Body of pancreas (tissue), 4 donors: Measurements from ENCODE around the gene NECAB3. TPM values are rescaled to one million over a fixed set of nuclear protein-coding genes. Genes with fewer than 3 reads are reported as not detected.

ENCODE experiments used
- ATAC-seq: fragments of 150-250 bp; one replicate; pipeline ENCODE4 v1.9.1; 2016
- DNase-seq, 4 donors: peaks; one replicate each; pipeline ENCODE4 v3.0.0-alpha.2; 2019
- H3K27ac ChIP-seq, 4 donors: fragments of 200-600 bp; sonication (generic); 1 replicate in 3 of 4; 2 replicates in 1 of 4; pipeline versions ENCODE4 v1.5.1 to v1.6.1; 2016 to 2019; ENCODE audit warnings: mild to moderate bottlenecking in 1 of 4, mixed read lengths in 1 of 4, moderate library complexity in 1 of 4
- H3K27me3 ChIP-seq, 2 donors: fragments of 200-600 bp; sonication (generic); one replicate each; pipeline ENCODE4 v1.6.0; 2016; ENCODE audit warnings: mild to moderate bottlenecking in 1 of 2
- H3K36me3 ChIP-seq, 2 donors: fragments of 200-600 bp; sonication (generic); replicated peaks in 1 of 2; 2 replicates each; pipeline ENCODE4 v1.5.1; 2016; ENCODE audit warnings: low read depth in 2 of 2; ENCODE audit not compliant: insufficient read depth in 1 of 2
- H3K4me1 ChIP-seq: fragments of 200-600 bp; sonication (generic); one replicate; pipeline ENCODE4 v1.6.0; 2016
- H3K4me3 ChIP-seq, 2 donors: fragments of 200-600 bp; sonication (generic); 1 replicate in 1 of 2; 2 replicates in 1 of 2; pipeline ENCODE4 v1.5.1; 2016 to 2019
- H3K9me3 ChIP-seq, 3 donors: fragments of 200-600 bp; sonication (generic); 1 replicate in 2 of 3; 2 replicates in 1 of 3; pipeline ENCODE4 v1.5.1; 2016
- CTCF ChIP-seq, 7 experiments: fragments of 450-650 bp in 4 of 7; fragments of 200-600 bp in 3 of 7; sonication (generic) in 3 of 7; IDR thresholded peaks; one replicate each; pipeline ENCODE4 v1.5.1; 2016 to 2019; ENCODE audit warnings: antibody characterized with exemption in 7 of 7
- POLR2A ChIP-seq, 3 donors: fragments of 450-650 bp; IDR thresholded peaks; one replicate each; pipeline ENCODE4 v1.6.1; 2016; ENCODE audit warnings: antibody characterized with exemption in 3 of 3, mild to moderate bottlenecking in 2 of 3
- WGBS, 2 donors: methylation state at CpG; one replicate each; pipeline ENCODE4 v1.1.5; 2017; 5-methylcytosine and 5-hydroxymethylcytosine counted together
- intact Hi-C: fragments of 100-400 bp; cut with DNase I; formaldehyde crosslinking; loops from one replicate; pipeline ENCODE4 v1.15.1; 2023
- total RNA-seq, 2 donors: library from RNA; depleted of rRNA; stranded (reverse); fragments of >200 nt; gene quantifications; one replicate each; pipeline ENCODE4 v1.1.0, GENCODE V29; 2016

Gene NECAB3
- total RNA-seq, 2 donors from 2014 or later: 41.8 to 92.3 TPM

GRCh38 chr20:33645396-33645795, 28.8 kb downstream of the NECAB3 start:
- intact Hi-C loops: no loop called here
- ATAC-seq: no peak
- WGBS, 2 donors: 90 to 93% methylated on average over 2 of the region's 2 CpGs
- H3K9me3 ChIP-seq: no peaks in the 10 kb centered on the region
- H3K27me3 ChIP-seq: no peaks in the 10 kb centered on the region
- TF ChIP-seq POLR2A (IDR thresholded peaks at IDR 0.05) (no peak), CTCF (IDR thresholded peaks at IDR 0.05) (no peak)
- no peak overlapping the region for H3K27ac ChIP-seq
- H3K4me1 ChIP-seq: peaks cover 19% of the 10 kb centered on the region
- no peak for DNase-seq
- H3K4me3 ChIP-seq: no peak overlapping the region
- peaks cover 1 to 16% of the 10 kb centered on the region in 2 donors for H3K36me3 ChIP-seq

GRCh38 chr20:33645072-33645358, 29.2 kb downstream of the NECAB3 start:
- H3K4me1 ChIP-seq: peaks cover 19% of the 10 kb centered on the region
- H3K36me3 ChIP-seq: peaks cover 5 to 16% of the 10 kb centered on the region in 2 donors
- H3K27me3 ChIP-seq: no peaks in the 10 kb centered on the region
- no peak overlapping the region for H3K27ac ChIP-seq
- TF ChIP-seq POLR2A (IDR thresholded peaks at IDR 0.05) (no peak), CTCF (IDR thresholded peaks at IDR 0.05) (no peak)
- H3K9me3 ChIP-seq: no peaks in the 10 kb centered on the region
- no peak for ATAC-seq
- DNase-seq: no peak
- H3K4me3 ChIP-seq: no peak overlapping the region
- WGBS, 2 donors: 68 to 83% methylated on average over 4 of the region's 4 CpGs
- intact Hi-C loops: no loop called here

GRCh38 chr20:33644313-33645071, 29.7 kb downstream of the NECAB3 start:
- DNase-seq (no peak), ATAC-seq (no peak)
- peaks cover 19% of the 10 kb centered on the region for H3K4me1 ChIP-seq
- H3K9me3 ChIP-seq: no peaks in the 10 kb centered on the region
- WGBS, 2 donors: 89 to 95% methylated on average over 20 to 26 of the region's 28 CpGs
- H3K4me3 ChIP-seq: no peak overlapping the region
- H3K27me3 ChIP-seq: no peaks in the 10 kb centered on the region
- intact Hi-C loops: no loop called here
- TF ChIP-seq CTCF (IDR thresholded peaks at IDR 0.05) (no peak), POLR2A (IDR thresholded peaks at IDR 0.05) (no peak)
- no peak overlapping the region for H3K27ac ChIP-seq
- peaks cover 6 to 16% of the 10 kb centered on the region in 2 donors for H3K36me3 ChIP-seq

- intact Hi-C loops: no loop called here
- TF ChIP-seq CTCF (IDR thresholded peaks at IDR 0.05): no peak
- no peak for TF ChIP-seq POLR2A (IDR thresholded peaks at IDR 0.05)
- Histone ChIP-seq H3K9me3 (no peaks in the 10 kb centered on the region), H3K27me3 (no peaks in the 10 kb centered on the region), H3K27ac (no peak overlapping the region), H3K36me3 (peaks cover 6 to 21% of the 10 kb centered on the region in 2 donors), H3K4me3 (no peak overlapping the region), H3K4me1 (no peaks in the 10 kb centered on the region)
- 85 to 86% methylated on average over 12 to 13 of the region's 13 CpGs for WGBS, 2 donors
- DNase-seq (no peak), ATAC-seq (no peak)
Observed at GRCh38 chr20:33640287-33640686, 33.9 kb downstream of the NECAB3 start.

GRCh38 chr20:33636776-33637175, 37.5 kb downstream of the NECAB3 start:
- no peak overlapping the region for H3K27ac ChIP-seq
- no peaks in the 10 kb centered on the region for H3K27me3 ChIP-seq
- H3K4me3 ChIP-seq: no peak overlapping the region
- WGBS, 2 donors: 100% methylated on average over 1 of the region's 1 CpG
- no peak for ATAC-seq
- no peaks in the 10 kb centered on the region for H3K9me3 ChIP-seq
- intact Hi-C loops: no loop called here
- no peak for DNase-seq
- no peaks in the 10 kb centered on the region for H3K4me1 ChIP-seq
- TF ChIP-seq CTCF (IDR thresholded peaks at IDR 0.05): no peak
- TF ChIP-seq POLR2A (IDR thresholded peaks at IDR 0.05): no peak
- H3K36me3 ChIP-seq: peaks cover 6 to 14% of the 10 kb centered on the region in 2 donors
